ENCODE measurements around the gene NUP37.
"Not testable (repeated sequence)": the region's sequence is repeated elsewhere in the genome, so short reads cannot be mapped to it uniquely, and the experiment has no call there.

Gene NUP37

GRCh38 chr12:102120564-102120873, 605 bp upstream of the NUP37 start:
- H3K36me3 Mint-ChIP-seq (ENCODE audit: insufficient read depth), result peaks cover 15% of the 10 kb centered on the region
- no peaks in the 10 kb centered on the region for H3K9me3 Mint-ChIP-seq
- H3K4me3 Mint-ChIP-seq, result peak overlapping the region; percentile 92
- H3K4me1 Mint-ChIP-seq, result peaks cover 15% of the 10 kb centered on the region
- no peaks in the 10 kb centered on the region for H3K27me3 Mint-ChIP-seq
- H3K27ac Mint-ChIP-seq (ENCODE audit: low read depth), result peak overlapping the region; percentile 92
- ATAC-seq (replicated peaks; ENCODE audit: extremely low read depth, poor library complexity, severe bottlenecking) (no peak), DNase-seq (ENCODE audit: low spot score in 2 of 2) (no peak)

GRCh38 chr12:102118874-102119273, 1.0 kb downstream of the NUP37 start:
- ATAC-seq (replicated peaks; ENCODE audit: extremely low read depth, poor library complexity, severe bottlenecking), result no peak

GRCh38 chr12:102116392-102116791, 3.5 kb downstream of the NUP37 start:
- DNase-seq (ENCODE audit: low spot score in 2 of 2), result no peak
- H3K9me3 Mint-ChIP-seq, result no peaks in the 10 kb centered on the region
- H3K4me1 Mint-ChIP-seq, result peaks cover 15% of the 10 kb centered on the region
- peaks cover 13% of the 10 kb centered on the region for H3K36me3 Mint-ChIP-seq (ENCODE audit: insufficient read depth)
- H3K27ac Mint-ChIP-seq (ENCODE audit: low read depth), result no peak overlapping the region
- no peak for ATAC-seq (replicated peaks; ENCODE audit: extremely low read depth, poor library complexity, severe bottlenecking)
- H3K4me3 Mint-ChIP-seq, result no peak overlapping the region
- no peaks in the 10 kb centered on the region for H3K27me3 Mint-ChIP-seq

More at GRCh38 chr12:102118874-102119273, 1.0 kb downstream of the NUP37 start:
- no peaks in the 10 kb centered on the region for H3K9me3 Mint-ChIP-seq
- DNase-seq (ENCODE audit: low spot score in 2 of 2), result no peak
- H3K36me3 Mint-ChIP-seq (ENCODE audit: insufficient read depth), result peaks cover 16% of the 10 kb centered on the region
- peak overlapping the region; percentile 92 for H3K27ac Mint-ChIP-seq (ENCODE audit: low read depth)
- H3K4me3 Mint-ChIP-seq, result peak overlapping the region; percentile 92
- peaks cover 15% of the 10 kb centered on the region for H3K4me1 Mint-ChIP-seq
- no peaks in the 10 kb centered on the region for H3K27me3 Mint-ChIP-seq

GRCh38 chr12:102114212-102114611, 5.7 kb downstream of the NUP37 start:
- DNase-seq (ENCODE audit: low spot score in 2 of 2), result no peak
- Mint-ChIP-seq H3K4me1 (peaks cover 9% of the 10 kb centered on the region), H3K9me3 (no peaks in the 10 kb centered on the region), H3K27me3 (no peaks in the 10 kb centered on the region), H3K4me3 (no peak overlapping the region), H3K27ac (ENCODE audit: low read depth) (no peak overlapping the region), H3K36me3 (ENCODE audit: insufficient read depth) (peaks cover 21% of the 10 kb centered on the region)
- no peak for ATAC-seq (replicated peaks; ENCODE audit: extremely low read depth, poor library complexity, severe bottlenecking)

- ATAC-seq (replicated peaks; ENCODE audit: extremely low read depth, poor library complexity, severe bottlenecking) (no peak), DNase-seq (ENCODE audit: low spot score in 2 of 2) (no peak)
- peaks cover 16% of the 10 kb centered on the region for H3K4me1 Mint-ChIP-seq
- H3K9me3 Mint-ChIP-seq, result no peaks in the 10 kb centered on the region
- H3K27ac Mint-ChIP-seq (ENCODE audit: low read depth), result no peak overlapping the region
- peaks cover 28% of the 10 kb centered on the region for H3K36me3 Mint-ChIP-seq (ENCODE audit: insufficient read depth)
- no peak overlapping the region for H3K4me3 Mint-ChIP-seq
- no peaks in the 10 kb centered on the region for H3K27me3 Mint-ChIP-seq
Observed at GRCh38 chr12:102110782-102111181, 9.1 kb downstream of the NUP37 start.

GRCh38 chr12:102107970-102108369, 11.9 kb downstream of the NUP37 start:
- no peak overlapping the region for H3K4me3 Mint-ChIP-seq

GRCh38 chr12:102106905-102107304, 13.0 kb downstream of the NUP37 start:
- H3K9me3 Mint-ChIP-seq, result no peaks in the 10 kb centered on the region
- ATAC-seq (replicated peaks; ENCODE audit: extremely low read depth, poor library complexity, severe bottlenecking), result no peak
- DNase-seq (ENCODE audit: low spot score in 2 of 2), result no peak
- peaks cover 26% of the 10 kb centered on the region for H3K36me3 Mint-ChIP-seq (ENCODE audit: insufficient read depth)
- H3K4me3 Mint-ChIP-seq, result no peak overlapping the region
- no peak overlapping the region for H3K27ac Mint-ChIP-seq (ENCODE audit: low read depth)
- H3K27me3 Mint-ChIP-seq, result no peaks in the 10 kb centered on the region
- peaks cover 16% of the 10 kb centered on the region for H3K4me1 Mint-ChIP-seq

More at GRCh38 chr12:102107970-102108369, 11.9 kb downstream of the NUP37 start:
- ATAC-seq (replicated peaks; ENCODE audit: extremely low read depth, poor library complexity, severe bottlenecking) (no peak), DNase-seq (ENCODE audit: low spot score in 2 of 2) (no peak)
- Mint-ChIP-seq H3K9me3 (no peaks in the 10 kb centered on the region), H3K27me3 (no peaks in the 10 kb centered on the region), H3K36me3 (ENCODE audit: insufficient read depth) (peaks cover 26% of the 10 kb centered on the region), H3K4me1 (peaks cover 16% of the 10 kb centered on the region), H3K27ac (ENCODE audit: low read depth) (no peak overlapping the region)

- H3K4me1 Mint-ChIP-seq, result no peaks in the 10 kb centered on the region
- no peak overlapping the region for H3K4me3 Mint-ChIP-seq
- ATAC-seq (replicated peaks; ENCODE audit: extremely low read depth, poor library complexity, severe bottlenecking), result no peak
- H3K27ac Mint-ChIP-seq (ENCODE audit: low read depth), result no peak overlapping the region
- no peaks in the 10 kb centered on the region for H3K9me3 Mint-ChIP-seq
- DNase-seq (ENCODE audit: low spot score in 2 of 2), result no peak
- H3K27me3 Mint-ChIP-seq, result no peaks in the 10 kb centered on the region
- H3K36me3 Mint-ChIP-seq (ENCODE audit: insufficient read depth), result peaks cover 13% of the 10 kb centered on the region
Observed at GRCh38 chr12:102096855-102097254, 23.1 kb downstream of the NUP37 start.

- no peak overlapping the region for H3K4me3 Mint-ChIP-seq
- no peak for ATAC-seq (replicated peaks; ENCODE audit: extremely low read depth, poor library complexity, severe bottlenecking)
- no peaks in the 10 kb centered on the region for H3K9me3 Mint-ChIP-seq
- peaks cover 13% of the 10 kb centered on the region for H3K36me3 Mint-ChIP-seq (ENCODE audit: insufficient read depth)
- H3K27me3 Mint-ChIP-seq, result no peaks in the 10 kb centered on the region
- H3K27ac Mint-ChIP-seq (ENCODE audit: low read depth), result no peak overlapping the region
- no peaks in the 10 kb centered on the region for H3K4me1 Mint-ChIP-seq
- no peak for DNase-seq (ENCODE audit: low spot score in 2 of 2)
Observed at GRCh38 chr12:102095677-102096263, 24.1 kb downstream of the NUP37 start.

- DNase-seq (ENCODE audit: low spot score in 2 of 2) (no peak), ATAC-seq (replicated peaks; ENCODE audit: extremely low read depth, poor library complexity, severe bottlenecking) (no peak)
- H3K9me3 Mint-ChIP-seq, result no peaks in the 10 kb centered on the region
- H3K4me1 Mint-ChIP-seq, result no peaks in the 10 kb centered on the region
- H3K27ac Mint-ChIP-seq (ENCODE audit: low read depth), result no peak overlapping the region
- H3K27me3 Mint-ChIP-seq, result no peaks in the 10 kb centered on the region
- peaks cover 8% of the 10 kb centered on the region for H3K36me3 Mint-ChIP-seq (ENCODE audit: insufficient read depth)
- no peak overlapping the region for H3K4me3 Mint-ChIP-seq
Observed at GRCh38 chr12:102093319-102093718, 26.6 kb downstream of the NUP37 start.

GRCh38 chr12:102089228-102089835, 30.6 kb downstream of the NUP37 start:
- H3K4me1 Mint-ChIP-seq; H3K9me3 Mint-ChIP-seq; H3K4me3 Mint-ChIP-seq; ATAC-seq (replicated peaks; ENCODE audit: extremely low read depth, poor library complexity, severe bottlenecking); H3K27ac Mint-ChIP-seq (ENCODE audit: low read depth); DNase-seq (ENCODE audit: low spot score in 2 of 2); H3K27me3 Mint-ChIP-seq: not testable (repeated sequence)
- peaks cover 15% of the 10 kb centered on the region for H3K36me3 Mint-ChIP-seq (ENCODE audit: insufficient read depth)

- Mint-ChIP-seq H3K27ac (ENCODE audit: low read depth) (no peak overlapping the region), H3K9me3 (no peaks in the 10 kb centered on the region), H3K27me3 (no peaks in the 10 kb centered on the region), H3K36me3 (ENCODE audit: insufficient read depth) (peaks cover 24% of the 10 kb centered on the region), H3K4me1 (no peaks in the 10 kb centered on the region), H3K4me3 (no peak overlapping the region)
- ATAC-seq (replicated peaks; ENCODE audit: extremely low read depth, poor library complexity, severe bottlenecking), result no peak
- DNase-seq (ENCODE audit: low spot score in 2 of 2), result no peak
Observed at GRCh38 chr12:102080842-102081241, 39.1 kb downstream of the NUP37 start.

GRCh38 chr12:102072092-102072491, 47.8 kb downstream of the NUP37 start:
- H3K27ac Mint-ChIP-seq (ENCODE audit: low read depth); H3K9me3 Mint-ChIP-seq; DNase-seq (ENCODE audit: low spot score in 2 of 2); H3K27me3 Mint-ChIP-seq; H3K4me3 Mint-ChIP-seq; H3K4me1 Mint-ChIP-seq; ATAC-seq (replicated peaks; ENCODE audit: extremely low read depth, poor library complexity, severe bottlenecking); H3K36me3 Mint-ChIP-seq (ENCODE audit: insufficient read depth): not testable (repeated sequence)
